GM12891 (cell line): Measurements from ENCODE around the gene IFT25.

ENCODE experiments used
- PAX5 ChIP-seq: IDR thresholded peaks from 2 replicates; pipeline ENCODE4 v1.6.1; 2011; ENCODE audit warnings: low read length, moderate library complexity, mild to moderate bottlenecking; ENCODE audit not compliant: insufficient read depth, severe bottlenecking
- POLR2A ChIP-seq: IDR thresholded peaks from 2 replicates; pipeline ENCODE4 v1.6.1; 2011; ENCODE audit warnings: low read depth, low read length, control low read depth
- POLR2AphosphoS5 ChIP-seq: IDR thresholded peaks from 2 replicates; pipeline ENCODE4 v1.6.1; 2011; ENCODE audit warnings: low read depth, low read length, control low read depth
- POU2F2 ChIP-seq: IDR thresholded peaks from 2 replicates; pipeline ENCODE4 v1.6.1; 2011; ENCODE audit warnings: low read depth, mild to moderate bottlenecking, control low read depth, low read length, moderate library complexity
- TAF1 ChIP-seq: IDR thresholded peaks from 2 replicates; pipeline ENCODE4 v1.6.1; 2011; ENCODE audit warnings: low read depth, low read length, control low read depth

DNA sequence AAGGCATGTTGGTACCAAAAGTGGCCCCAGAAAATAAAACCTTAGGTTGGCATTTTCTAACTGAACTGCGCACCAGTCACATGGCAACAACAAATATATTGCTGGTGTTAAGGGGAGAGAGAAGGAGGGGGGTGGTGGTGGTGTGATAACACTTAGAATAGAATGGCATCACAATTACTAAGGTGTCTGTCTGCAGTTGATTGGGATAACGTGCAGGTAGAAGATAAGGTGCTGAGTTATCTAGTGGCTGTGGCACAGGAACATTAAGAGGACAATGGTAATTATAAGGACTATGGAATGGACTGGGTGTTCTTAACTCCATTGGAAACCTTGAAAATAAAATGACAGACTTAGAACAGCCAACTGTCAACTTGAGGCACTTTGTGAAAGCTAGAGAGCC lies 54.5 kb downstream of the IFT25 start:
- TF ChIP-seq TAF1 (no peak), POU2F2 (no peak), POLR2AphosphoS5 (no peak), POLR2A (no peak), PAX5 (no peak)
